Vagina (tissue), 2 donors: ENCODE data around the gene FAM219A. TPM values are rescaled to one million over a fixed set of nuclear protein-coding genes. Genes with fewer than 3 reads are reported as not detected.
"Not testable (repeated sequence)": the region's sequence is repeated elsewhere in the genome, so short reads cannot be mapped to it uniquely, and the experiment has no call there.

Source experiments
- DNase-seq, 2 donors: peaks; one replicate each; pipeline ENCODE4 v3.0.0-alpha.2; 2017; ENCODE audit errors: extremely low spot score in 2 of 2
- H3K27ac ChIP-seq: fragments of 200-600 bp; sonication (generic); one replicate; pipeline ENCODE4 v1.5.1; 2019
- H3K27me3 ChIP-seq: fragments of 200-600 bp; sonication (generic); one replicate; pipeline ENCODE4 v1.5.1; 2019
- H3K36me3 ChIP-seq, 2 donors: fragments of 200-600 bp; sonication (generic); one replicate each; pipeline ENCODE4 v1.5.1; 2017 to 2019
- H3K4me1 ChIP-seq: fragments of 200-600 bp; sonication (generic); one replicate; pipeline ENCODE4 v1.5.1; 2019
- H3K4me3 ChIP-seq, 2 donors: fragments of 200-600 bp; sonication (generic); 1 replicate in 1 of 2; 2 replicates in 1 of 2; pipeline ENCODE4 v1.5.1; 2016 to 2019
- H3K9me3 ChIP-seq: fragments of 200-600 bp; sonication (generic); one replicate; pipeline ENCODE4 v1.5.1; 2019
- CTCF ChIP-seq, 3 experiments: fragments of 450-650 bp in 2 of 3; fragments of 200-600 bp in 1 of 3; sonication (generic) in 1 of 3; IDR thresholded peaks; one replicate each; pipeline ENCODE4 v1.5.1; 2017 to 2019; ENCODE audit warnings: antibody characterized with exemption in 3 of 3, mild to moderate bottlenecking in 2 of 3, moderate library complexity in 2 of 3
- POLR2A ChIP-seq, 2 donors: fragments of 450-650 bp; IDR thresholded peaks; one replicate each; pipeline ENCODE4 v1.6.1; 2017; ENCODE audit warnings: antibody characterized with exemption in 2 of 2, mild to moderate bottlenecking in 2 of 2, moderate library complexity in 2 of 2
- POLR2AphosphoS5 ChIP-seq, 2 donors: sonication (generic); formaldehyde crosslinking; IDR thresholded peaks; one replicate each; pipeline ENCODE4 v1.9.0; 2017; ENCODE audit warnings: antibody characterized with exemption in 2 of 2, mild to moderate bottlenecking in 2 of 2, low read depth in 1 of 2; ENCODE audit not compliant: insufficient read depth in 1 of 2
- intact Hi-C: fragments of 100-400 bp; cut with DNase I; formaldehyde crosslinking; loops from one replicate; pipeline ENCODE4 v1.15.1; 2023
- small RNA-seq: library from RNA; depleted of rRNA; stranded (forward); fragments of <200 nt; gene quantifications from one replicate; pipeline ENCODE3, GENCODE V24; 2016
- total RNA-seq: library from RNA; depleted of rRNA; stranded (reverse); fragments of >200 nt; gene quantifications from one replicate; pipeline ENCODE4 v1.2.3, GENCODE V29; 2016

Gene FAM219A
- total RNA-seq, 1 donor from 2014 or later: 9.3 TPM

DNA sequence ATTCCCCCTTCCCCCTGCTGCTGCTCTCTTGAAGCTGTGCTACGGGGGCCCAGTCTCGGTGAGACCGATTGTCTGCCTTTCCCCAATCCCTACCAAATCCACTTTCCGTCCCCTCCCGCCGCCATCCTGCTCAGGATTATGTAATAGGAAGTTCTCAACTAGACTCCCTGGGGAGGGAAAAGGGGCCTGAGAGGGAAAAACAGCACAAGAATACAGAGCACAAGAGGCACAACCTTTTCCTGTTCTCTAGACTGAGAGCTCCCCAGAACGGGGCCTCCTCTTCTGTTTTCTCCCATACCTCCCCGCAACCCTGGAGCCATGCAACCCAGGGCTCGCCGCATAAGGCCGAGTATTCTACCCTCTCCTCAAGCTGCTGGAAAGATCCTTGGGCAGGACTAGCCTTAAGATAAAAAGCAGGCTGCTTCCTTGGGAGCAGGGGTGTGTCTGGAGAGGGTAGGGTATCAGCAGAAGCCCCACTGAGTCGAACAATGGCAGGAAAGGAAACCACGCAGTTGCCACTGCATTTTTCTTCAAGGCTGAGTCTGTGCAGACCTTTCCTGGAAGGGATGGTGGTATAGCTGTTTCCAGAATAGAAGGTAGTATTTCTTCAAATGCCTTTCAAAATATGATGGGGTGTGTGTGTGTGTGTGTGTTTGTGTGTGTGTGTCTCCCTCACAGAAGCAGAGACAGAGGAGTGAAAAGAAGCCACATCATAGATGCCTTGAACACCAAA, 94.6 kb downstream of the FAM219A start:
- no peaks in the 10 kb centered on the region for H3K36me3 ChIP-seq
- no peak overlapping the region for H3K27ac ChIP-seq
- intact Hi-C loops: no loop called here
- no peak overlapping the region for H3K4me3 ChIP-seq
- TF ChIP-seq CTCF (IDR thresholded peaks at IDR 0.05) (no peak), POLR2A (IDR thresholded peaks at IDR 0.05) (no peak), POLR2AphosphoS5 (IDR thresholded peaks at IDR 0.05; ENCODE audit: insufficient read depth in 1 of 2, low read depth in 1 of 2) (no peak)
- H3K9me3 ChIP-seq: no peaks in the 10 kb centered on the region
- no peak for DNase-seq
- no peaks in the 10 kb centered on the region for H3K4me1 ChIP-seq
- no peaks in the 10 kb centered on the region for H3K27me3 ChIP-seq

DNA sequence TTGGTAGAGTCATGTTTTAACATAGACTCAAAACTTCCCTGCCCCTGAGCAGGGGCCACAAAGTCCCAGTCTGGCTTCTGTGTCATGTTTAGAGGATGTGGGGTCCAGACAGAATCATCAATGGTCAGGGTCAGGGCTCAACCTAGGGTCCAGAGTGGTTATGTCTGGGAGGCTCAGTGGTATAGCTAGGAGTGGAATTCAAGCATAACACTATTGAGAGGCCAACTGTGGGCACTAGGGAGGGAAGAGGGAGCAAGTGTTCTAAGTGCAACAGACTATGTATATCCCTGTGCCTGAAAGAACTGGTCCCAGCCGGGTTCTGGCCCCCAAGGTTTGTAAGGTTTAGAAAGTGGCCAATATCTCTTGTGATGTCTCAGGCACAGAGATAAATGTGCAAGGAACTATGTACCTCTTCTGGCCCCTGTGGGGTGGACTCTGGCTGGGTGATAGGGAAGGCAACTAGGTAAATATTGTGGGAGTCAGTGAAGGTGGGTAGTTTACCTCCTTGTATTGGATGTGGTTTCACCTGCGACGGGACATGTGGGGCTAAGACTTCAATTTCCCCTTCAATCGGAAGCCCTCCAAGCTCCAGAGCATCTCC, 95.7 kb downstream of the FAM219A start:
- no peak overlapping the region for H3K4me3 ChIP-seq
- H3K36me3 ChIP-seq: no peaks in the 10 kb centered on the region
- no peaks in the 10 kb centered on the region for H3K27me3 ChIP-seq
- H3K27ac ChIP-seq: no peak overlapping the region
- intact Hi-C loops: no loop called here
- H3K4me1 ChIP-seq: no peaks in the 10 kb centered on the region
- H3K9me3 ChIP-seq: no peaks in the 10 kb centered on the region
- no peak for DNase-seq
- no peak for TF ChIP-seq POLR2AphosphoS5 (IDR thresholded peaks at IDR 0.05; ENCODE audit: insufficient read depth in 1 of 2, low read depth in 1 of 2)
- TF ChIP-seq POLR2A (IDR thresholded peaks at IDR 0.05): no peak
- TF ChIP-seq CTCF (IDR thresholded peaks at IDR 0.05): no peak

DNA sequence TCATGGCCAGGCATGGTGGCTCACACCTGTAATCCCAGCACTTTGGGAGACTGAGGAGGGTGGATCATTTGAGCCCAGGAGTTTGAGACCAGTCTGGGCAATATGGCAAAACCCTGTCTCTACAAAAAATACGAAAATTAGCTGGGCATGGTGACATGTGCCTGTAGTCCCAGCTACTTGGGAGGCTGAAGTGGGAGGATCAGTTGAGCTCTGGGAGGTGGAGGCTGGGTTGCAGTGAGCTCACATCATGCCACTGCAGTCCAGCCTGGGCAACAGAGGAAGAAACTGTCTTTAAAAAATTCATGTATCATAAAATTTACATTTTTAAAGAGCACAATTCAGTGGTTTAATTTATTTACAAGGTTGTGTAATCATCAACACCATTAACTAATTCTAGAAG, 105.4 kb downstream of the FAM219A start:
- intact Hi-C loops, H3K27me3 ChIP-seq, H3K4me1 ChIP-seq, H3K9me3 ChIP-seq, H3K27ac ChIP-seq, H3K36me3 ChIP-seq, DNase-seq, H3K4me3 ChIP-seq: not testable (repeated sequence)

DNA sequence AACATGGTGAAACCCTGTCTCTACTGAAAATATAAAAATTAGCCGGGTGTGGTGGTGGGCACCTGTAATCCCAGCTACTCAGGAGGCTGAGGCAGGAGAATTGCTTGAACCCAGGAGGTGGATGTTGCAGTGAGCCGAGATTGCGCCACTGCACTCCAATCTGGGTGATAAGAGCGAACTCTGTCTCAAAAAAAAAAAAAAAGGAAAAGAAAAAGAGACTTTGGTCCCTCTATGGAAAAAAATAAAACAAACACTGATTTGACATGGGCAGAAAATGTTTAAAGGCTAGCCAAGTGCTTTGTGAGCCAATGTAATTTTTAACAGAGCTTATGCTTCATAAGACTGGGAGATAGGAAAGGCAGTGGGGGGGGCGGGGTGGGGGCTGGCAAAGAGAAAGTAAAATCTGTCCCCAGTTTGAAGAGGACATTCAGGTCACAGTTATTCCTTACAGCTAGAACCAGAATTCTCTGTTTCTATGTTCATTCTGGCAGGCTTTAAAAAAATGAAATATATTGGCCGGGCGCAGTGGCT, 106.2 kb downstream of the FAM219A start:
- H3K9me3 ChIP-seq, H3K4me1 ChIP-seq, H3K4me3 ChIP-seq, intact Hi-C loops, DNase-seq, H3K27ac ChIP-seq, H3K27me3 ChIP-seq, H3K36me3 ChIP-seq: not testable (repeated sequence)

DNA sequence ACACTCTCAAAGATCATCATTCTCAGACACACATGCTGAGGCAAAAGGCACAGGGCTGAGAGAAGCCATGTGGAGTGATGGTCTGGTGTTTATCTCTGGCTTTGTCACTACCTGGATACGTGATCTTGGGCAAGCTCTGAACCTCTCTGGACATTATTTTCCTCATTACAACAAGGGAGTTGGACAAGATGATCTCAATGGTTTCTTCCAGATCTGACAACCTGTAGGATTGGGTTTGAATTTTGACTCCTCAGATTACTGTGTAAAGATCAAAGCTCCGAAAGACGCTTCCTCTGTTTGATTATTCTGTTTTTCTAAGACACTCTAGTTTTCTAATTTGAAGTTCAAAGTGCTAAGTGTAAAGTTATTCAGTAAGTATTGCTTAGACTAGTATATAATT, 109.0 kb downstream of the FAM219A start:
- TF ChIP-seq POLR2A (IDR thresholded peaks at IDR 0.05) (no peak), CTCF (IDR thresholded peaks at IDR 0.05) (no peak), POLR2AphosphoS5 (IDR thresholded peaks at IDR 0.05; ENCODE audit: insufficient read depth in 1 of 2, low read depth in 1 of 2) (no peak)
- intact Hi-C loops: no loop called here
- Histone ChIP-seq H3K27me3 (no peaks in the 10 kb centered on the region), H3K27ac (no peak overlapping the region), H3K9me3 (no peaks in the 10 kb centered on the region), H3K4me1 (no peaks in the 10 kb centered on the region), H3K36me3 (no peaks in the 10 kb centered on the region), H3K4me3 (no peak overlapping the region)
- DNase-seq: no peak

Small RNA genes within 50 kb of the gene (small RNA-seq; reads per million reads assigned to genes)
- gene RF00019 (not detected), gene RN7SKP24 (not detected)

Other genes starting within 250 kb of the FAM219A start
- gene KIF24, start 129.3 kb downstream of the FAM219A start, total RNA-seq: 0.49 TPM
- gene NUDT2, start 129.0 kb downstream of the FAM219A start, total RNA-seq: 18.4 TPM
- 4.4 TPM for gene MYORG, start 81.7 kb downstream of the FAM219A start, total RNA-seq
- gene DNAI1, start 235 bp upstream of the FAM219A start, total RNA-seq: not detected
- not detected for gene ENHO, start 64.4 kb upstream of the FAM219A start, total RNA-seq
- gene CNTFR, start 131.2 kb upstream of the FAM219A start, total RNA-seq: 8.3 TPM
- 31.4 TPM for gene RPP25L, start 153.5 kb upstream of the FAM219A start, total RNA-seq
- 78.6 TPM for gene DCTN3, start 161.9 kb upstream of the FAM219A start, total RNA-seq
- not detected for gene ARID3C, start 170.5 kb upstream of the FAM219A start, total RNA-seq
- gene SIGMAR1, start 179.2 kb upstream of the FAM219A start, total RNA-seq: 79.3 TPM
- 52.5 TPM for gene GALT, start 188.1 kb upstream of the FAM219A start, total RNA-seq
- gene IL11RA, start 193.6 kb upstream of the FAM219A start, total RNA-seq: 30.7 TPM
- not detected for gene CCL27, start 204.1 kb upstream of the FAM219A start, total RNA-seq
- 3.7 TPM for gene CCL19, start 232.7 kb upstream of the FAM219A start, total RNA-seq